Testis (tissue), 3 donors: ENCODE results near the gene ZNF644. TPM values are rescaled to one million over a fixed set of nuclear protein-coding genes. Genes with fewer than 3 reads are reported as not detected.

Experiments
- DNase-seq: peaks from one replicate; pipeline ENCODE4 v3.0.0-alpha.2; 2019
- H3K27ac ChIP-seq, 2 donors: fragments of 200-600 bp; sonication (generic); one replicate each; pipeline ENCODE4 v1.5.1; 2019
- H3K27me3 ChIP-seq: fragments of 200-600 bp; sonication (generic); one replicate; pipeline ENCODE4 v1.5.1; 2019
- H3K36me3 ChIP-seq: fragments of 200-600 bp; sonication (generic); one replicate; pipeline ENCODE4 v1.5.1; 2017; ENCODE audit warnings: low read depth; ENCODE audit errors: missing control alignments
- H3K4me1 ChIP-seq: fragments of 200-600 bp; sonication (generic); one replicate; pipeline ENCODE4 v1.5.1; 2019
- H3K4me3 ChIP-seq, 2 donors: fragments of 200-600 bp; sonication (generic); one replicate each; pipeline ENCODE4 v1.5.1; 2017 to 2019
- H3K9me3 ChIP-seq: fragments of 200-600 bp; sonication (generic); one replicate; pipeline ENCODE4 v1.5.1; 2017
- CTCF ChIP-seq, 3 experiments: fragments of 450-650 bp in 2 of 3; fragments of 200-600 bp in 1 of 3; sonication (generic) in 1 of 3; IDR thresholded peaks; one replicate each; pipeline ENCODE4 v1.5.1; 2016 to 2019; ENCODE audit warnings: antibody characterized with exemption in 3 of 3, mild to moderate bottlenecking in 2 of 3, moderate library complexity in 1 of 3
- POLR2A ChIP-seq: fragments of 450-650 bp; IDR thresholded peaks from one replicate; pipeline ENCODE4 v1.6.1; 2017; ENCODE audit warnings: antibody characterized with exemption, mild to moderate bottlenecking, moderate library complexity
- WGBS, 2 donors: methylation state at CpG; one replicate each; pipeline ENCODE4 v1.1.5; 2018; 5-methylcytosine and 5-hydroxymethylcytosine counted together
- intact Hi-C: fragments of 100-400 bp; cut with DNase I; formaldehyde crosslinking; loops from one replicate; pipeline ENCODE4 v1.15.1; 2023; ENCODE audit warnings: low total_unique reads
- polyA plus RNA-seq: library from polyadenylated mRNA; stranded (reverse); fragments of 350-450 nt; fragmentation: Illumina TruSeq; extraction: RNeasy Lipid Tissue Mini Kit (QIAGEN cat#74804); gene quantifications from one replicate; pipeline ENCODE4 v1.2.3, GENCODE V29; 2014; ENCODE audit warnings: low read depth, low replicate concordance; ENCODE audit not compliant: insufficient read depth
- total RNA-seq, 2 donors: library from RNA; depleted of rRNA; stranded (reverse); fragments of >200 nt; gene quantifications; one replicate each; pipeline ENCODE4 v1.2.3, GENCODE V29; 2016

Gene ZNF644
- total and polyA plus RNA-seq, 3 donors from 2014 or later: 21.6 to 73.8 (median 70.5) TPM

GRCh38 chr1:91015794-91016550 is 5.9 kb downstream of the ZNF644 start:
- Histone ChIP-seq H3K4me3 (no peak overlapping the region), H3K9me3 (no peaks in the 10 kb centered on the region), H3K27ac (no peak overlapping the region), H3K27me3 (no peaks in the 10 kb centered on the region), H3K36me3 (no peaks in the 10 kb centered on the region), H3K4me1 (no peaks in the 10 kb centered on the region)
- intact Hi-C loops: no loop called here
- no peak for DNase-seq
- TF ChIP-seq POLR2A: no peak
- TF ChIP-seq CTCF (IDR thresholded peaks at IDR 0.05): no peak

GRCh38 chr1:91015358-91015780 is 6.5 kb downstream of the ZNF644 start:
- H3K27me3 ChIP-seq: no peaks in the 10 kb centered on the region
- no peak overlapping the region for H3K4me3 ChIP-seq
- 90 to 92% methylated on average over 4 of the region's 4 CpGs for WGBS, 2 donors
- no peaks in the 10 kb centered on the region for H3K4me1 ChIP-seq
- no peaks in the 10 kb centered on the region for H3K36me3 ChIP-seq
- no peak for TF ChIP-seq POLR2A
- no peak for TF ChIP-seq CTCF (IDR thresholded peaks at IDR 0.05)
- H3K9me3 ChIP-seq: no peaks in the 10 kb centered on the region
- no peak overlapping the region for H3K27ac ChIP-seq
- DNase-seq: no peak
- intact Hi-C loops: no loop called here

- DNase-seq: no peak
- intact Hi-C loops: no loop called here
- Histone ChIP-seq H3K4me3 (no peak overlapping the region), H3K27ac (no peak overlapping the region), H3K4me1 (no peaks in the 10 kb centered on the region), H3K9me3 (no peaks in the 10 kb centered on the region), H3K36me3 (no peaks in the 10 kb centered on the region), H3K27me3 (no peaks in the 10 kb centered on the region)
- 70 to 80% methylated on average over 1 of the region's 1 CpG for WGBS, 2 donors
- TF ChIP-seq POLR2A (no peak), CTCF (IDR thresholded peaks at IDR 0.05) (no peak)
These were observed 7.4 kb downstream of the ZNF644 start for GRCh38 chr1:91014475-91014874.

GRCh38 chr1:91013302-91013701 is 8.5 kb downstream of the ZNF644 start:
- no peaks in the 10 kb centered on the region for H3K4me1 ChIP-seq
- no peaks in the 10 kb centered on the region for H3K27me3 ChIP-seq
- WGBS, 2 donors: 89 to 97% methylated on average over 4 of the region's 4 CpGs
- DNase-seq: no peak
- no peaks in the 10 kb centered on the region for H3K9me3 ChIP-seq
- intact Hi-C loops: no loop called here
- no peak overlapping the region for H3K27ac ChIP-seq
- no peaks in the 10 kb centered on the region for H3K36me3 ChIP-seq
- H3K4me3 ChIP-seq: no peak overlapping the region
- no peak for TF ChIP-seq CTCF (IDR thresholded peaks at IDR 0.05)
- TF ChIP-seq POLR2A: no peak

- TF ChIP-seq POLR2A (no peak), CTCF (IDR thresholded peaks at IDR 0.05) (no peak)
- no peaks in the 10 kb centered on the region for H3K4me1 ChIP-seq
- intact Hi-C loops: no loop called here
- no peaks in the 10 kb centered on the region for H3K27me3 ChIP-seq
- no peak for DNase-seq
- 75 to 81% methylated on average over 4 of the region's 4 CpGs for WGBS, 2 donors
- no peak overlapping the region for H3K4me3 ChIP-seq
- no peak overlapping the region for H3K27ac ChIP-seq
- no peaks in the 10 kb centered on the region for H3K36me3 ChIP-seq
- no peaks in the 10 kb centered on the region for H3K9me3 ChIP-seq
These were observed 9.6 kb downstream of the ZNF644 start for GRCh38 chr1:91012196-91012595.
